Heart right ventricle (tissue), 16 donors: ENCODE measurements around the gene ABCA7. TPM values are rescaled to one million over a fixed set of nuclear protein-coding genes. Genes with fewer than 3 reads are reported as not detected.
A peak's percentile ranks its signal among the peaks of the same experiment; 100 is the strongest.

ENCODE experiments used
- ATAC-seq, 8 donors: fragments of 200-7000 bp; cut with Tn5 transposase; one replicate each; pipeline ENCODE4 v1.9.1; 2020; ENCODE audit warnings: mild to moderate bottlenecking in 8 of 8, moderate library complexity in 8 of 8, moderate number of reproducible peaks in 1 of 8
- DNase-seq, 2 donors: peaks; one replicate each; pipeline ENCODE4 v3.0.0-alpha.2; 2020
- H3K27ac ChIP-seq, 10 donors: fragments of 200-600 bp; sonication (generic) in 2 of 10; one replicate each; pipeline versions ENCODE4 v1.5.0 to v1.8.0; 2020 to 2022; ENCODE audit warnings: mild to moderate bottlenecking in 3 of 10
- H3K27me3 ChIP-seq, 7 donors: fragments of 200-600 bp; one replicate each; pipeline ENCODE4 v1.8.0; 2021 to 2022; ENCODE audit warnings: mild to moderate bottlenecking in 2 of 7
- H3K36me3 ChIP-seq, 9 donors: fragments of 200-600 bp; sonication (generic) in 1 of 9; one replicate each; pipeline versions ENCODE4 v1.5.0 to v1.8.0; 2020 to 2022; ENCODE audit warnings: mild to moderate bottlenecking in 2 of 9
- H3K4me1 ChIP-seq, 9 donors: fragments of 200-600 bp; sonication (generic) in 1 of 9; one replicate each; pipeline versions ENCODE4 v1.5.0 to v1.8.0; 2020 to 2022; ENCODE audit warnings: mild to moderate bottlenecking in 4 of 9
- H3K4me3 ChIP-seq, 10 donors: fragments of 200-600 bp; sonication (generic) in 2 of 10; one replicate each; pipeline versions ENCODE4 v1.5.0 to v1.8.0; 2020 to 2022; ENCODE audit warnings: mild to moderate bottlenecking in 7 of 10, moderate library complexity in 2 of 10
- H3K9me3 ChIP-seq, 11 donors: fragments of 200-600 bp in 10 of 11; sonication (generic) in 2 of 11; one replicate each; pipeline versions ENCODE4 v1.5.0 to v1.8.0; 2013 to 2022; ENCODE audit warnings: mild to moderate bottlenecking in 2 of 11, control low read depth in 1 of 11, moderate library complexity in 1 of 11
- WGBS, 2 donors: extraction: QIAGEN DNeasy Blood & Tissue Kit; methylation state at CpG; one replicate each; pipeline ENCODE4 v1.1.7; 2013; ENCODE audit warnings: inconsistent platforms in 1 of 2; 5-methylcytosine and 5-hydroxymethylcytosine counted together
- intact Hi-C, 10 donors: fragments of 100-400 bp; cut with DNase I; formaldehyde crosslinking; loops; one replicate each; pipeline versions ENCODE4 v1.11.1 to v1.14.2; 2022
- polyA plus RNA-seq, 2 donors: library from polyadenylated mRNA; stranded (reverse); fragments of 200-250 nt; gene quantifications; one replicate each; pipeline ENCODE4 v1.2.3, GENCODE V29; 2013
- total RNA-seq, 10 donors: library from RNA; stranded (reverse); fragmentation: NEBNext Ultra II Directional in 3 of 10; extraction: Animal tissue kit (Norgen Biotek cat#: 25700) in 3 of 10; gene quantifications; one replicate each; pipeline versions ENCODE4 v1.2.1 to v1.2.4, GENCODE V29; 2021 to 2023
- TF ChIP-seq, protein P1 (sequence below), 9 donors: fragments of 200-600 bp; sonication (generic) in 2 of 9; IDR thresholded peaks; one replicate each; pipeline versions ENCODE4 v1.5.0 to v1.8.0; 2021 to 2022; ENCODE audit warnings: antibody characterized with exemption in 9 of 9, mild to moderate bottlenecking in 5 of 9, moderate library complexity in 1 of 9
- donor health status: Arrhythmogenic right ventricular cardiomyopathy.
- donor health status: ischemic (EF 13 %, LVEDD 7.1; RV severe dilation, severe dysfunction).
- donor health status: healthy with polysubstance abuse.
- donor health status: DM: no; HTN: yes; CAD: no.
- donor health status: DM: no; HTN: no; CAD: no.
- donor health status: ischemic (EF 25% LVEDD 6.9; RV normal size, moderate dysfunction).
- donor health status: ischemic (EF 25% LVEDD 5.7; RV mildly dilated, moderate dysfunction).
- donor health status: healthy.
- donor health status: DM: yes; HTN: yes; CAD: no.
- donor health status: Ischemic cardiomyopathy.
- donor health status: ischemic (EF 35%, LVEDD 5.7; RV mildly dilated, moderate dysfunction).
- donor health status: nonischemic (EF 11% LVEDD 7.7; RV severe dilation, severe dysfunction).
- donor health status: DM: yes; HTN: yes; CAD: no.
- donor health status: PGD.
- donor health status: ischemic (EF 29% LVEDD 5.4; RV normal size, mild dysfunction).
- donor health status: nonischemic (EF 23%, LVEDD 6.1; RV moderate dilation, normal function).

ABCA7 gene
- total and polyA plus RNA-seq, 12 donors: 2.7 to 23.4 (median 5.6) TPM

DNA sequence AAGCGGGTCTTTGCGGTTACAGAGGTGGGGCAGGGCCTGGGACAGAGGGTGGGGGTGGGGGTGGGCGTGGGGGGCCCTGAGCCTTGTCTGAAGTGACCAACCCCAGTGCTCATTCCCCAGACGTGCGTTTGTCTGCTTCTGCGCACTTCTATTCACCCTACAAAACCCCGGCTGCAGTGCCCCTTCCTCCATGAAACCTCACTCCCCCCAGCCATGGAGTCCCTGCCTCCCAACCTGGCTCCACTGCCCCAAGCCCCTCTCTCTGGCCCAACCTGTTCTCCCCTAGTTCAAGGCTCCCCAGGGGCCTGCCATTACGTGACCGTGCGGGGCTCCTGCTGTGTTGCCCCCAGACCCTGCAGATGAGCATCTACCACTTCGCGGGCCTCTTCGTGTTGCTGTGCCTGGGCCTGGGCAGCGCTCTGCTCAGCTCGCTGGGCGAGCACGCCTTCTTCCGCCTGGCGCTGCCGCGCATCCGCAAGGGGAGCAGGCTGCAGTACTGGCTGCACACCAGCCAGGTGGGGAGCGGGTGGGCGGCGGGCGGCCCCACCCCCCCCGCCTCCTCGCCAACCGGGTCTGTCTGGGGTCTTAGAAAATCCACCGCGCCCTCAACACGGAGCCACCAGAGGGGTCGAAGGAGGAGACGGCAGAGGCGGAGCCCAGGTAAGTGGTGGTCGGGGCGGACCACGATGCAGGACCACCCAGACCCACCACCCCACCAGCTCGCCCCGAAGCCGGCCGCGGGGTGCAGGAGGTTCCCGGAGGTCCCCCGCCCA is 31.5 kb upstream of the ABCA7 start:
- ATAC-seq: no peak
- H3K4me1 ChIP-seq: peaks cover 0 to 8% (median 0%) of the 10 kb centered on the region in 9 donors
- H3K9me3 ChIP-seq: no peaks in the 10 kb centered on the region
- DNase-seq: no peak
- TF ChIP-seq, protein P1, sequence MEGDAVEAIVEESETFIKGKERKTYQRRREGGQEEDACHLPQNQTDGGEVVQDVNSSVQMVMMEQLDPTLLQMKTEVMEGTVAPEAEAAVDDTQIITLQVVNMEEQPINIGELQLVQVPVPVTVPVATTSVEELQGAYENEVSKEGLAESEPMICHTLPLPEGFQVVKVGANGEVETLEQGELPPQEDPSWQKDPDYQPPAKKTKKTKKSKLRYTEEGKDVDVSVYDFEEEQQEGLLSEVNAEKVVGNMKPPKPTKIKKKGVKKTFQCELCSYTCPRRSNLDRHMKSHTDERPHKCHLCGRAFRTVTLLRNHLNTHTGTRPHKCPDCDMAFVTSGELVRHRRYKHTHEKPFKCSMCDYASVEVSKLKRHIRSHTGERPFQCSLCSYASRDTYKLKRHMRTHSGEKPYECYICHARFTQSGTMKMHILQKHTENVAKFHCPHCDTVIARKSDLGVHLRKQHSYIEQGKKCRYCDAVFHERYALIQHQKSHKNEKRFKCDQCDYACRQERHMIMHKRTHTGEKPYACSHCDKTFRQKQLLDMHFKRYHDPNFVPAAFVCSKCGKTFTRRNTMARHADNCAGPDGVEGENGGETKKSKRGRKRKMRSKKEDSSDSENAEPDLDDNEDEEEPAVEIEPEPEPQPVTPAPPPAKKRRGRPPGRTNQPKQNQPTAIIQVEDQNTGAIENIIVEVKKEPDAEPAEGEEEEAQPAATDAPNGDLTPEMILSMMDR (IDR thresholded peaks at IDR 0.05): no peak
- peaks cover 0 to 4% (median 0%) of the 10 kb centered on the region in 7 donors for H3K27me3 ChIP-seq
- no peak overlapping the region for H3K4me3 ChIP-seq
- peak overlapping the region in 1 of 10 donors; percentile 39 for H3K27ac ChIP-seq
- H3K36me3 ChIP-seq: peaks cover 0 to 47% (median 32%) of the 10 kb centered on the region in 9 donors
- intact Hi-C loops: no loop called here
- WGBS, 2 donors: 94 to 96% methylated on average over 41 to 45 of the region's 45 CpGs

DNA sequence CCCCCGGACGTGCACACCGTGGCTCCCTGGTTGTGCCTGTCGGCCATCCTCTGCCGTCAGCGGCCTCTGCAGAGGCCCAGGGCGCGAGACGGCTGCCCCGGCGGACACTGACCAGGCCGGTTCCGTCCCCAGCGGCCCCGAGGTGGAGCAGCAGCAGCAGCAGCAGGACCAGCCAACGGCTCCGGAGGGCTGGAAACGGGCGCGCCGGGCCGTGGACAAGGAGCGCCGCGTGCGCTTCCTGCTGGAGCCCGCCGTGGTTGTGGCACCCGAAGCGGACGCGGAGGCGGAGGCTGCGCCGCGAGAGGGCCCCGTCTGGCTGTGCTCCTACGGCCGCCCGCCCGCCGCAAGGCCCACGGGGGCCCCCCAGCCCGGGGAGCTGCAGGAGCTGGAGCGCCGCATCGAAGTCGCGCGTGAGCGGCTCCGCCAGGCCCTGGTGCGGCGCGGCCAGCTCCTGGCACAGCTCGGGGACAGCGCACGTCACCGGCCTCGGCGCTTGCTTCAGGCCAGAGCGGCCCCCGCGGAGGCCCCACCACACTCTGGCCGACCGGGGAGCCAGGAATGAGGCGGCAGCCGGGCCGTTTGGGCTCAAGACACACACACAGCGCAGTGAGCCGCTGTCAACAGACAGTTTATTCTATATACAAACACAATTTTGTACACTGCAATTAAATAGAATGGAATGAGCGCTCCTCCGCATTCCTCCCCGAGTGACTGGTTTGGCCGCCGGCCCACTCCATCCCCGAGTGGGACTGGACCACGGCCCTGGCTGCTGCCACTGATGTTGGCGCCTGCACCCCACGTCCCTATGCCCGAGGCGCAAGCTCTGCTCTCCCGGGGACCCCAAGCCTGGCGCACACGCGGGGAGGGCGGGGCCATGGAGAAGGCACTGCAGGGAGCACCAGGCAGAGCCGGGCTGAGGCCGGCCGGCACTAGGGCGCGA is 30.6 kb upstream of the ABCA7 start:
- no peaks in the 10 kb centered on the region for H3K9me3 ChIP-seq
- no peaks in the 10 kb centered on the region for H3K27me3 ChIP-seq
- intact Hi-C loops: no loop called here
- ATAC-seq: peak in 6 of 8 donors; percentile 1 to 53 (median 24)
- H3K36me3 ChIP-seq: peaks cover 0 to 56% (median 39%) of the 10 kb centered on the region in 9 donors
- H3K4me3 ChIP-seq: no peak overlapping the region
- TF ChIP-seq, protein P1 (IDR thresholded peaks at IDR 0.05): no peak
- H3K4me1 ChIP-seq: peaks cover 0 to 10% (median 0%) of the 10 kb centered on the region in 9 donors
- no peak for DNase-seq
- 74 to 83% methylated on average over 85 to 92 of the region's 92 CpGs for WGBS, 2 donors
- H3K27ac ChIP-seq: peak overlapping the region in 3 of 10 donors; percentile 15 to 52 (median 39)

- H3K36me3 ChIP-seq: peaks cover 0 to 63% (median 39%) of the 10 kb centered on the region in 9 donors
- TF ChIP-seq, protein P1 (IDR thresholded peaks at IDR 0.05): no peak
- no peaks in the 10 kb centered on the region for H3K9me3 ChIP-seq
- intact Hi-C loops: no loop called here
- H3K4me1 ChIP-seq: peaks cover 1 to 18% (median 5%) of the 10 kb centered on the region in 9 donors
- no peak for DNase-seq
- no peaks in the 10 kb centered on the region for H3K27me3 ChIP-seq
- no peak overlapping the region for H3K4me3 ChIP-seq
- WGBS, 2 donors: 81 to 85% methylated on average over 29 of the region's 29 CpGs
- peak overlapping the region in 1 of 10 donors; percentile 15 for H3K27ac ChIP-seq
- ATAC-seq: peak in 1 of 8 donors; percentile 9
Measured at GRCh38 chr19:1009981-1010538, 29.8 kb upstream of the ABCA7 start.
